BJ (cell line): ENCODE measurements around the gene RCSD1. TPM values are rescaled to one million over a fixed set of nuclear protein-coding genes. Genes with fewer than 3 reads are reported as not detected.

Experiments
- CTCF ChIA-PET: fragments of 350-600 bp; formaldehyde crosslinking; extraction: SDS; loops from one replicate; lab custom pipeline; 2021; ENCODE audit warnings: antibody characterized with exemption, inconsistent platforms; lab: Yijun Ruan, JAX
- POLR2A ChIA-PET: fragments of 300-600 bp; sonication (Branson Sonifier 250); formaldehyde crosslinking; extraction: SDS; loops from one replicate; lab custom pipeline; 2021; ENCODE audit warnings: antibody characterized with exemption; lab: Charles Lee
- DNase-seq: peaks from one replicate; pipeline ENCODE4 v3.0.0-alpha.2; 2011; ENCODE audit warnings: low read depth
- H3K27me3 ChIP-seq: 2 replicates; pipeline ENCODE4 v1.6.0; 2011; ENCODE audit warnings: low read length; ENCODE audit not compliant: control insufficient read depth, insufficient read depth
- H3K36me3 ChIP-seq: 2 replicates; pipeline ENCODE4 v1.5.1; 2011; ENCODE audit warnings: low read length; ENCODE audit not compliant: control insufficient read depth, insufficient read depth
- H3K4me3 ChIP-seq: 2 replicates; pipeline ENCODE4 v1.5.1; 2011; ENCODE audit warnings: low read depth, mild to moderate bottlenecking, control low read depth, low read length
- polyA plus RNA-seq: library from polyadenylated mRNA; depleted of rRNA; stranded (reverse); fragments of >200 nt; gene quantifications from 2 replicates; pipeline ENCODE4 v1.2.3, GENCODE V29; 2011
- TF ChIP-seq, protein P1 (sequence below): IDR thresholded peaks from 2 replicates; pipeline ENCODE4 v1.5.1; 2011; ENCODE audit warnings: low read depth, mild to moderate bottlenecking, control low read depth, inconsistent platforms, low read length, moderate library complexity; ENCODE audit not compliant: insufficient read depth

Gene RCSD1
- polyA plus RNA-seq, 1 experiment = not detected

DNA sequence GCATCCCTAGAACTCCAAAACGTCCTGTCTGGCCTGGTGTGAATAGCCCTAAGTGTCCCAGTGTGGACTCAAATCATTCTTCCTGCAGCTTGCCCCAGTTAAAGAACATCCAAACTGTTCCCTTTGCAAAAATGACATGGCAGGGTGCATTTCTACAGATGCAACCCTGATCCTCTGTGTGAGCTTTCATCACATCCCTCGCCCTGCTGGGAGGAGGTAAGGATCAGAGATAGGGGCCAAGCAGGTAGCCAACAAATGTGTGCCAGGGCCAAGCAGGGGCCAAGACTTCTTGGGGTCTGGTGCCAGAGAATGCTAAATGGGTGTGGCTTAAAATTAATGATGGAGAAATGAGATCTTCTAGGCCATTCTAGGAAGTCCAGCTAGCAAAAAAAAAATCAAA lies 64.7 kb downstream of the RCSD1 start:
- H3K36me3 ChIP-seq = no peaks in the 10 kb centered on the region
- DNase-seq = no peak
- POLR2A ChIA-PET = no interaction called here
- H3K4me3 ChIP-seq = no peak overlapping the region
- TF ChIP-seq, protein P1, sequence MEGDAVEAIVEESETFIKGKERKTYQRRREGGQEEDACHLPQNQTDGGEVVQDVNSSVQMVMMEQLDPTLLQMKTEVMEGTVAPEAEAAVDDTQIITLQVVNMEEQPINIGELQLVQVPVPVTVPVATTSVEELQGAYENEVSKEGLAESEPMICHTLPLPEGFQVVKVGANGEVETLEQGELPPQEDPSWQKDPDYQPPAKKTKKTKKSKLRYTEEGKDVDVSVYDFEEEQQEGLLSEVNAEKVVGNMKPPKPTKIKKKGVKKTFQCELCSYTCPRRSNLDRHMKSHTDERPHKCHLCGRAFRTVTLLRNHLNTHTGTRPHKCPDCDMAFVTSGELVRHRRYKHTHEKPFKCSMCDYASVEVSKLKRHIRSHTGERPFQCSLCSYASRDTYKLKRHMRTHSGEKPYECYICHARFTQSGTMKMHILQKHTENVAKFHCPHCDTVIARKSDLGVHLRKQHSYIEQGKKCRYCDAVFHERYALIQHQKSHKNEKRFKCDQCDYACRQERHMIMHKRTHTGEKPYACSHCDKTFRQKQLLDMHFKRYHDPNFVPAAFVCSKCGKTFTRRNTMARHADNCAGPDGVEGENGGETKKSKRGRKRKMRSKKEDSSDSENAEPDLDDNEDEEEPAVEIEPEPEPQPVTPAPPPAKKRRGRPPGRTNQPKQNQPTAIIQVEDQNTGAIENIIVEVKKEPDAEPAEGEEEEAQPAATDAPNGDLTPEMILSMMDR = no peak
- peaks cover 4% of the 10 kb centered on the region for H3K27me3 ChIP-seq
- CTCF ChIA-PET = interaction anchor here (1.1 to 1.5 kb wide), 2 partner anchors 11 to 94 kb away, joined by 3 to 5 read pairs; no protein-coding TSS in a partner anchor

DNA sequence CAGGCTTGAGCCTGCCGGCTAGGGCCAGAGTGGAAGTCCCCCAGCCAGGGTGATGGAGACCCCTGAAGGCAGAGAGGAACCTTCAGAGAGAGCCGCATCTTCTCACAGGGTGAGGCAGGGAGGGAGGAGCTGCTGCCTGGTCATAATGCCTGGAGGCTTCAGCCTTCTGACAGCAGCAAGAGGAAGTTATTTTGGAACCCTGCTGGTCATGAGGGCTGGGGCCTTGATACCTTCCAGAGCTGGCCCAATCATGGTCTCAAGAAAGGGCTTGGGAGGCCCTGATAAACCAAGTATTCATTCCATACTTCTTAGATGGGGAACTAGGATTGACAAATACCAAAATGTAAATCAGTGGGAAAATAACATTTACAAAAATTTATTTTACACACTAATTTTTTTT lies 65.1 kb downstream of the RCSD1 start:
- no peak for DNase-seq
- TF ChIP-seq, protein P1 = no peak
- Histone ChIP-seq H3K4me3 (no peak overlapping the region), H3K36me3 (no peaks in the 10 kb centered on the region), H3K27me3 (peaks cover 4% of the 10 kb centered on the region)
- CTCF ChIA-PET = interaction anchor here (1.3 to 1.5 kb wide), 2 partner anchors 10 to 95 kb away, joined by 5 read pairs; no protein-coding TSS in a partner anchor
- POLR2A ChIA-PET = no interaction called here

DNA sequence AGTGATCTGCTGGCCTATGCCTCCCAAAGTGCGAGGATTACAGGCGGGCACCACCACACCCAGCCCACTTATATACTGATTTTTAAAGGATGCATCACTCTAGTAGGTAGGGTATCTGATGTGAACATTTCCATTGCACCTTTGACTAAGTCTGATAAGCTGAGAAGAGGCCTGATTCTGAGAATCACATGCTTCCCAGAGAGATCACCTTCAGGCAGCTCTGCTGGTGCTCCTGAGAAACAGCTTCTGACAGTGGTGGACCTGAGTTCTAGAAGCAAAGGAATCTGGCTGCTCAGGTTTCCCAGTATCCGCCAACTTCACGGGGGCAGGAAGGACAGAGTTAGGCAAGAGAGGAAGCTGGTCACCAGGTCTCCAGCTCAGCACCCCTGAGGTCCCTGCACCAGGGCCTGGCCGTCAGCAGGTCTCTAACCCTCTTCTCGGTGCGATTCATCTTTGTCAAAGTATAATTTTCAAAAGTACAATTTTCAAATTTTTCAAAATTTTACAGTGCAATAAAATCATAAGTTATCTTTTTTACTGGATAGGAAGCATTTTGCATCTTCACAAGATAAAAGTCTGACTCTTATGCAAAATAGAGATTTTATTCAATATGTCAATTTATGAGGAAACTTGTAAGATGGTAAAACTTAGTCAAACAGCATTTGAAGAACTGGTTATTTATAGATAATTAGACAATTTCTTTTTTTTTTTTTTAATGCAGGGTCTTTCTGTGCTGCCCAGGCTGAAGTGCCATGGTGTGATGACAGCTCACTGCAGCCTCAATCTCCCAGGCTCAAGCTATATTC lies 65.9 kb downstream of the RCSD1 start:
- no peak overlapping the region for H3K4me3 ChIP-seq
- no peak for DNase-seq
- H3K27me3 ChIP-seq = peaks cover 5% of the 10 kb centered on the region
- POLR2A ChIA-PET = interaction anchor here (0.5 kb wide), 1 partner anchor 105 kb away, joined by 5 read pairs; no protein-coding TSS in a partner anchor
- H3K36me3 ChIP-seq = no peaks in the 10 kb centered on the region
- TF ChIP-seq, protein P1 = no peak
- CTCF ChIA-PET = interaction anchor here (0.8 to 1.5 kb wide), 3 partner anchors 9 to 96 kb away, joined by 3 to 5 read pairs (median 5); no protein-coding TSS in a partner anchor

DNA sequence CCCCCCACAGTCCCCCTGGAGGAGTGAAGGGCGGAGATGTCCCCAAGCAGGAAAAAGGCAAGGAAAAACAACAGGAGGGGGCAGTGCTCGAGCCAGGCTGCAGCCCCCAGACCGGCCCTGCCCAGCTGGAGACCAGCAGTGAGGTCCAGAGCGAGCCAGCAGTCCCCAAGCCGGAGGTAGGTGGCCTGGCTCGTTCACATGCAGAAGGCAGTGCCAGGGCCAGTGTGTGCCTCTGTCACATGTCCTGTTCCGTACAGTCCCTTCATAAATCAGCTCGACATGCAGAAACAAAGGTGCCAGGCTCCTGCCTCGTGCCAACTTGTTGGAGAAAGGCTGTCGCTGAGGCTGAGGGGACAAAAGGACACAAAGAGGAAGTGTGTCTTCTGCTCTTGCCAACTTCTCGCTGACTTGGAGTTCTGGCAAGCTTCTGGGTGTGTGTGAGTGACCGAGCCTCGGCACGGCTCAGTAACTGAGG lies 67.7 kb downstream of the RCSD1 start:
- ChIA-PET POLR2A (no interaction called here), CTCF (interaction anchor here (1.0 to 1.8 kb wide), 3 partner anchors 10 to 18 kb away, joined by 3 to 8 read pairs (median 4); no protein-coding TSS in a partner anchor)
- Histone ChIP-seq H3K36me3 (no peaks in the 10 kb centered on the region), H3K4me3 (no peak overlapping the region), H3K27me3 (peaks cover 3% of the 10 kb centered on the region)
- TF ChIP-seq, protein P1 = no peak
- DNase-seq = no peak

DNA sequence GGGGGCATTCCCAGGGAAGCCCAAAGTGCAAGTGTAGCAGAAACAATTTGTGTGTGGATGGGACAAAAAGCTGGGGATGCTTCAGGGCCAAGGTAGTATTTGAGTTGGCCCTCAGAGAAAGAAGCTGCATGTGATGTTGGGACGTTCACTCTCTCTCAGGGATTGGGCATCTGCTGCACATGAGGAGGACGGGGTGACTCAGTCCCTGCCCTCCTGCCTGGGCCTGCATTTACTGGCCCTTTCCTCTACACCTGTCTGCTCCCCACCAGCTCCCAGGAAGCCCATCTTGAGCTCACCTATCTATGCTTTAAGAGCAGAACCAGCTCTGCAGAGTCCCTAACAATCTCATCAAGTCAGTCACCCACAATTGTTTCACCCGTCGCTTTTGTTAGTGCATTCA lies 68.3 kb downstream of the RCSD1 start:
- TF ChIP-seq, protein P1 = no peak
- H3K4me3 ChIP-seq = no peak overlapping the region
- peaks cover 3% of the 10 kb centered on the region for H3K27me3 ChIP-seq
- DNase-seq = no peak
- H3K36me3 ChIP-seq = no peaks in the 10 kb centered on the region
- ChIA-PET POLR2A (interaction anchor here (0.7 kb wide), 1 partner anchor 102 kb away, joined by 15 read pairs; no protein-coding TSS in a partner anchor), CTCF (interaction anchor here (1.0 to 1.8 kb wide), 3 partner anchors 10 to 17 kb away, joined by 3 to 8 read pairs (median 4); no protein-coding TSS in a partner anchor)
